GM12872 (cell line): ENCODE results near the gene PTPRCAP.

Source experiments
- TF ChIP-seq, protein P1 (sequence below): IDR thresholded peaks from 3 replicates; pipeline ENCODE4 v1.5.1; 2011; ENCODE audit warnings: low read depth, mild to moderate bottlenecking, low read length, moderate library complexity; ENCODE audit not compliant: insufficient read depth

Gene PTPRCAP

DNA sequence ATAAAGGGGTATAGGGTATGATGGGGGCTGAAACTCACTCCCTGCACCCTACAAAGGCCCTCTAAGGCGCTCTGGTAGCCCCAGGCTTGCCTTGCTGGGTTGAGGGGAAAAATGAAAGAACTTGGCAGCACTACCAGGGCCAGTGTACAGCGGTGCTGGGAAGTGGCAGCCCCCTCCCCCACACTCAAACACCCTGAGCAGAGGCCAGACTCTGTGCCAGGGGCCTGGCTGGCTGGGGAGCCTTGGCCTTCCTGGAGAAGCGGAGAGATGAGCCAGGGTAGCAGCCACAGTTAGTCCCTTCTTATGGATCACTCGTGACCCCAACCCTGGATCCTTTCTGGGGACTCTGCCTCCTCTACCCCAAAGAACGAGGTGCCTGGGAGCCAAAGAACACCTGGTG, 28.9 kb upstream of the PTPRCAP start:
- TF ChIP-seq, protein P1, sequence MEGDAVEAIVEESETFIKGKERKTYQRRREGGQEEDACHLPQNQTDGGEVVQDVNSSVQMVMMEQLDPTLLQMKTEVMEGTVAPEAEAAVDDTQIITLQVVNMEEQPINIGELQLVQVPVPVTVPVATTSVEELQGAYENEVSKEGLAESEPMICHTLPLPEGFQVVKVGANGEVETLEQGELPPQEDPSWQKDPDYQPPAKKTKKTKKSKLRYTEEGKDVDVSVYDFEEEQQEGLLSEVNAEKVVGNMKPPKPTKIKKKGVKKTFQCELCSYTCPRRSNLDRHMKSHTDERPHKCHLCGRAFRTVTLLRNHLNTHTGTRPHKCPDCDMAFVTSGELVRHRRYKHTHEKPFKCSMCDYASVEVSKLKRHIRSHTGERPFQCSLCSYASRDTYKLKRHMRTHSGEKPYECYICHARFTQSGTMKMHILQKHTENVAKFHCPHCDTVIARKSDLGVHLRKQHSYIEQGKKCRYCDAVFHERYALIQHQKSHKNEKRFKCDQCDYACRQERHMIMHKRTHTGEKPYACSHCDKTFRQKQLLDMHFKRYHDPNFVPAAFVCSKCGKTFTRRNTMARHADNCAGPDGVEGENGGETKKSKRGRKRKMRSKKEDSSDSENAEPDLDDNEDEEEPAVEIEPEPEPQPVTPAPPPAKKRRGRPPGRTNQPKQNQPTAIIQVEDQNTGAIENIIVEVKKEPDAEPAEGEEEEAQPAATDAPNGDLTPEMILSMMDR, result no peak

DNA sequence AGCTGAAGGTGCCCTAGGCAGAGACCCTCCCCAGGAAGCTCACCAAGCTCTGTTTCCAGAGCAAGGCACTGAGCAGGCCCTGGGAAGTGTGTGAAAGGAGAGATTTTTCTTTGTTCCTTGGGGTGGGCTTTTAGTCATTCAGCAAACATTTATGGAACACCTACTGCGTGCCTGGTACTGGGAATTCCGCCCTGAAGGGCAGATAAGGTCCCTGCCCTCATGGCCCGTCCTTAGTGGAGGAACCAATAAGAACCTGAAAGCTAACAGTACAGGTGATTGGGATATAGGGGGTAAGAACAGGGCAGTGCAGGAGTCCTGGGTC, 27.7 kb upstream of the PTPRCAP start:
- TF ChIP-seq, protein P1, result no peak

DNA sequence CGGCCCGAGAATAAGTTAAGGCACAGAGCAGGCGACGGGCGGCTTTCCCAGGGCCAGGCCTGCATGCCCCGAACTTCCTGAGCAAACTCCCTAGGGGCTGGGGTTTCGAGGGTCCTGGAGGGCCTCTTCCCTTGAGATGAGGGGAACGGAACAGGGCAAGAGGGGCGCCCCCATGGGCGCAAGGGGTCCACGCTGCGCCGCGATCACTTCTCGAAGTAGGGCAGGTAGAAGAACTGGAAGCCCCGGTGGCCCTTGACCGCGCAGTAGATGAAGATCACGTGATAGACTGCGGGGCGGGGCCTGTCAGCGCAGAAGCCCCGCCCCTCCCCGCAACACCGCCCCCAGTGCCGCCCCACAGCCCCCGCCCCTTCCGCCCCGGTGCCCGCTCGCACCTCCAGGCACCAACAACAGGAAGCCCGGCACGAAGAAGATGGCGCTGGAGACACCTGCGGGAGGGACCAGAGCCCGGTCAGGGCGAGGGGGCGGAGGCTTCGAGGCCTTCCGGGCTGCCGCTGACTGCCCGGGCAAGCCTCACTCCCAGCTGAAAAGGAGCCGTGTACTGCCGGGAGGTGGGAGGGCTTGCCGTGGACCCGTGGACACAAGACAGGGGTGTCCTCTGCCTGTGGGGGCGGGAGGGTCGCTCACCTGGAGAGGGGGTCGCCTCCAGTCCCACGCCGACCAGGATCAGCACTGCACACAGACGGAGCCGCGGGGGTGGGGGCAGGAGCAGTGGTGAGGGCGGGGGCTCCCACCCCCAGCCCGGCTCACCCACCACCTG, 27.1 kb upstream of the PTPRCAP start:
- TF ChIP-seq, protein P1, result no peak

DNA sequence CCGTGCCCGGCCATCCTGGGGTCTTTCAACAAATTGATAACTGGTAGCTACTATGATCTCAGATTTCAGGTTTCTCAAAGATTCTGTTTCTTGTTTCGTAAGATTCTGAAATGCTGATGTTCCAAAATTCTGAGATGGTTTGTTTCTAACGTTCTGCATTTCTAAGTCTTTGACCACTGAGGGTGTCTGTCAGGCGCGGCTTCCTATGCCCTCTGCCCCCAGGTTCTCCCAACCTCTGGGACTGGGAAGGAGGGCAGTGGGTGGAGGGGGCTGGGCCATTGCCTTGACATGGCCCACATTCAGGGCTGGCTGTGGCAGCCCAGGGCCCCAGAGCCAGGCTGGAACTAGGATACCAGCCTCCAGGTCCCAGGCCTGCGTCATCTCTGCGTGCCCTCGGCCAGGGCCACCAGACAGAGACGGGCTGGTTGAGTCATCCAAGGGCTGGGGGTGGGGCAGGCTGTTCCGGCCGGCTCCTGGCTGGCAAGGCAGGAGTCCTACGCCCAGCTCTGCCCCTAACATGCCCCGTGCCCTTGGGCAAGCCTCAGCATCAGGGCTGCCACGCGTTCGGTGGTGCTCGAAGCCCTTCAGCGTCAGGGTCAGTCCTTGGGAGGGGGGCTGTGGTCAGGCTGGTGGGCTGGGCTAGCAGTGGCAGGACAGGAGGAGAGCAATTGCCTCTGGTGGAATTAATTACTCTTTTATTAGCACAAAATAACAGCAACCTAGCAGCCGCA, 26.4 kb upstream of the PTPRCAP start:
- TF ChIP-seq, protein P1, result no peak

DNA sequence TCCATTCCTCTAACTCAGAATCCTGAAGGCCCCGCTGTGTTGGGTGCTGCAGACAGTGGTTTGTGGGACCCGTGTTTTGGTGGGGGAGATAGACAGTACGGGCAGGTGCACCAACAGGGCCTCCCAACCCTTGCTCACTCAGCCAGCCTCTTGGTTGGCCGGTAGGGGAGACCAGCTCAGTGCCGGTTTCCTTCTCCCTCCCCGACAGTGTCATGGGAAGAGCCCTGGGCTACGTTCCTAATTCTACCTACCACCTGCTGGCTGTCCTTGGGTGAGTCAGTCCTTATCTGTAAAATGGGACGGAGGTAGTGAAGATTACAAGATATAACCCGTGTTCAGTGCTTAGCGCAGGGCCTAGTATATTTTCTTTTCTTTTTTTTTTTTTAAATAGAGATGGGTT, 25.7 kb upstream of the PTPRCAP start:
- TF ChIP-seq, protein P1, result no peak

DNA sequence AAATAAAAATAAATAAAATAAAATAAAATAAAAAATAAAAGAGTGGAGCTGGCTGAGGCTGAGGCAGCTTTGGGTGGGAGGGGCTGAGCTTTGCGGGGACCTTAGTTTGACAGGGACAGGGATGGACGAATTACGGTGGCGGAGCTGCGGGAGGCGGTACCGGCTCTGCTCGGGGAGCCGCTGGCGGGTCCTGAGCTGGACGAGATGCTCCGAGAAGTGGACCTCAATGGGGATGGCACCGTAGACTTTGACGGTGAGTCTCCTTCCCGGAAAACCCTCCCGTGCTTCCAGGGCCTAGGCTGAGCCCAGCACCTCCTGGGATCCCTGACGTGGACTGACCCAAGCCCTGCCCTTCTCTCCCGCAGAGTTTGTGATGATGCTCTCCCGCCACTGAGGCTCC, 20.8 kb upstream of the PTPRCAP start:
- TF ChIP-seq, protein P1, result no peak

DNA sequence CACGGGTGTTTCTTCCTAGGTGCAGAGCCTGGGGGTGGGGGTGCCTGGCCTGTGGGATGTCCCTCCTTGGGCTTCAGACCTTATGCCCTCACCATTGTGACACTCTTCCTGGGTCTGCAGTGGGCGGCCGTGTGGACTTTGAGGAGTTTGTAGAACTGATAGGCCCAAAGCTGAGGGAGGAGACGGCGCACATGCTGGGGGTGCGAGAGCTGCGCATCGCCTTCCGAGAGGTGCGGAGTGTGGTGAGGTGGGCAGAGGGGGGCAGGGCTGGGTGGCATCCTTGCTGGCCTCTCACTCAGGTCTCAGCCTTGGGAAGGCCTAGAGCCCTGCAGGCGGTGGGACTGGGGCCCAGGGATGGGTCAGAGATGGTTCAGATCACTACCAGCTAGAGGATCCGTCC, 20.0 kb upstream of the PTPRCAP start:
- TF ChIP-seq, protein P1, result no peak
